Measurements from ENCODE around the gene HOXA1. TPM values are rescaled to one million over a fixed set of nuclear protein-coding genes. Genes with fewer than 3 reads are reported as not detected.

Gene HOXA1
- total RNA-seq, 1 donor from 2014 or later: 5.5 TPM

DNA sequence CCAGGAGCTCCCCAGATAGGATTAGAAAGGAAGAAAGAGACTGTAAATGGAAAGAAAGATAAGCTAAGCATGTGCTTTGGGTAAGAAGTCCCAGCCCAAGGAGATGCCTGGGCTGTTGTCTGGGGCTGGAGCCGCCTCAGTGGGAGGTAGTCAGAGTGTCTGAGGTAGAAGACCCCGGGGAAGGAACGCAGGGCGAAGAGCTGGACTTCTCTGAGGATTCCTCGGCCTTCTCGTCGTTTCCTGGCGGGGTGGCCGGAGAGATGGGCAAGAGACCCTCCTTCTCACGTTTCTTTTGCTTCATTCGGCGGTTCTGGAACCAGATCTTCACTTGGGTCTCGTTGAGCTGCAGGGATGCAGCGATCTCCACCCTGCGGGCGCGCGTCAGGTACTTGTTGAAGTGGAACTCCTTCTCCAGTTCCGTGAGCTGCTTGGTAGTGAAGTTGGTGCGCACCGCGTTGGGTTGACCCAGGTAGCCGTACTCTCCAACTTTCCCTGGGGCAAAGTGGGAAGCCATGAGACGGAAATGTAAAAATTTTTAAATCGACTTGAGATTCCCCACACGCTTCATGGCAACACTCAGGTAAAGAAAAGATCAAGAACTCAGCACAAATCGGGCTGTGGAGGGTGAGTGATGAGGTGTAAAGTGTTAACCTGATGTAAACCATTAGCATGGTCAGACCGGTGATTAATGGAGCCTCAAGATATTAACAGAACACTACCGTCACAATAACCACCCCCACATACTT is 1.3 kb downstream of the HOXA1 start:
- no peak for DNase-seq (ENCODE audit: low read depth)

DNA sequence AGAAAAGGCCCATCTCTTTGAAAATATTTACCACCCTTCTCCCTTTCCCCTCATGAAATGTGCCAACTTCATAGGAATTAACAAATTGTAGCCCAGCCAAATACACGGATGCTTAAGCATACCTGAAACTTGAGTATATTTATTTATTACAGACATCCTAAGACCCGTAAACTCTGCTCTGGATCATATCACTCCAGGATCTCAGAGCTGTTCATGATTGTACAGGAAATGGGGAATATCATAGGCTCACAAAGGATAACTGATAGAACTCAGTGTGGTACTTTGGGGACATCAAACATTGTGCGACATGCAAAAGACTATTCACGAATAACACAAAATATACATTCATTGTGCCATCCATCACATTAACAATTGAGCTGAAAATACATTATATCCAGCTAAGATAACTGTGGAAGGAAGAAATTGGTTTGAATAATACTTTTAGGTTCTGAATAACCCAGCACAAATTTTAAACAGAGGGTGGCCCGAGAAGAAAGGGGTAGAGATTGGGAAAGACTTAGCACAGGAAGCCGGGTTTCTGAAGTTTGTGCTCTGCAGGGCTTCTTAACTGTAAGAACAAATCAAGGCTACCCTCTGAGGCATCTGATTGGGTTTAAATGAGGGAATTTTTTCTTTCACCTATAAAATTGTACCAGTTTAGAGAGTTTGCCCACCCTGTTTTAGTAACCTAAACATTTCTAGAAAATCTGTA is 2.5 kb downstream of the HOXA1 start:
- DNase-seq (ENCODE audit: low read depth): no peak

DNA sequence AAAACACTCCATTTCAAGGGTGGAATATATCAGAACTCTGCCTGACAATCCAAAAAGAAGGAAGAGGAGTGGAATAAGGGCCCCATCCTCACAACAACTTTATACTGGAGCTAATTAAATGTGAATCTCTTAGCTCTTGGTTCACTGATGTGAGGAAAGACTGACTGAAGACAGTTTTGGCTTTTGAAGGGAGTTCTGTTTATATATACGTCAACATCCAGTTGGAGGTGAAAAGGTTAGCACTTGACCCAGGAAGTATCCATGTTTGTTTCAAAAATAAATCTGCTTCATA is 3.0 kb downstream of the HOXA1 start:
- DNase-seq (ENCODE audit: low read depth): no peak

DNA sequence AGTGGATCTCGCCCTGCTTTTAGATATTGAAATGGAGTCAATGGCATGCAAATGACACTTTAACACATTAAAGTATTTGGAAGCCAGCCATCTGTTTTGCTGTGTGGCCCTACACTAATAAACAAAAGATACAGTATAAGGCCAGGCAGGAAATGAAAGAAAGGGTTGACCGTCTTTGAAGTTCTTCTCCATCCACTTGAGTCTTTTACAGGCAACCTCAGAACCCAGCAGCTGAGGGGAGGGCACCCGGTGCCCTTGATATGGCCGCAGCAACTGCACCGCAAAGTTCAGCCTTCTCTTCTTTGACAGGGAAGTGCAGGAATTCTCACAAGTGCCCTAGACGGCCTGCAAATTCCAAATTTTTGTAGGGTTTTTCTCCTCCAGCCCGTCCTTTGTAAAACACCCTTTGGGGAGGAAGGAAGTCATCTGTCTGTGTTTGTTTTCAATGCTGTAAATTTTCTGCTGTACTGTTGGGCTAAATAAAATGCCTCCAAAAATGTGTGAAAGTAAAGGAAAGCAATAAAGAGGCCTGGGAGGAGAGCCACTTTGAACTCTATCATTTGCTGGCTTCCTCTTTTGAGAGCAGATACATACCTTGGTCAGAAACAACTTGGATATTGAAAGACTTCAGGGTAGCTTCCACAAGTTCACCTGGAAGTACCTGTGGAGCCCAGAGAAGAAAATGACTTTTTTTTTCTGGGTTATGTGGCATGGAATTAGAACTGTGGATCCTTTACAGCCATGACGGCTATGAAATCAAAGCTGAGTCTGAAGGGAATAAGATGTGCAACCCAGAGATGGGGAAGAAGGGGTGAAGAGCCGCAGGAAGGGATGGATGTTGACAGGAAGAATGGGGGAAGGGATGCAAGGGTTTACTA is 3.6 kb downstream of the HOXA1 start:
- DNase-seq (ENCODE audit: low read depth): no peak

DNA sequence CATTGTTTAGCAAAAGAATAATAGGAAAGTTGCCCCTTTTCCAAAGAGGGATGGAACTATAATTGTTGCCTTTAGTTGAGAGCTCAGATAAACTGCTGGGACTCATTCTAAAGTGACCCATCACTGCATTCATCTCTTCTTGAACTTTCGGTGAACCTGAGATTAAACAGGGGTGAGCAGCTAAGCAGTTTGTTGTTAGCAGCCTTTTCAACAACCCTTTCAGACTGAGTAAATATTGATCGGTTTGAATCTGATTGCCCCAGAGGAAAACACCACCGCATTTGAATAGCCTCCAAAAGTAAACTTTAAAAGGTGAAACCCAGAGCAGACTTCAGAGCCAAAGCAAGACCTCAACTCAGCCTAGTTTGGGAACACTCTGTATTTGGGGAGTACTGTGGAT is 4.7 kb downstream of the HOXA1 start:
- no peak for DNase-seq (ENCODE audit: low read depth)

DNA sequence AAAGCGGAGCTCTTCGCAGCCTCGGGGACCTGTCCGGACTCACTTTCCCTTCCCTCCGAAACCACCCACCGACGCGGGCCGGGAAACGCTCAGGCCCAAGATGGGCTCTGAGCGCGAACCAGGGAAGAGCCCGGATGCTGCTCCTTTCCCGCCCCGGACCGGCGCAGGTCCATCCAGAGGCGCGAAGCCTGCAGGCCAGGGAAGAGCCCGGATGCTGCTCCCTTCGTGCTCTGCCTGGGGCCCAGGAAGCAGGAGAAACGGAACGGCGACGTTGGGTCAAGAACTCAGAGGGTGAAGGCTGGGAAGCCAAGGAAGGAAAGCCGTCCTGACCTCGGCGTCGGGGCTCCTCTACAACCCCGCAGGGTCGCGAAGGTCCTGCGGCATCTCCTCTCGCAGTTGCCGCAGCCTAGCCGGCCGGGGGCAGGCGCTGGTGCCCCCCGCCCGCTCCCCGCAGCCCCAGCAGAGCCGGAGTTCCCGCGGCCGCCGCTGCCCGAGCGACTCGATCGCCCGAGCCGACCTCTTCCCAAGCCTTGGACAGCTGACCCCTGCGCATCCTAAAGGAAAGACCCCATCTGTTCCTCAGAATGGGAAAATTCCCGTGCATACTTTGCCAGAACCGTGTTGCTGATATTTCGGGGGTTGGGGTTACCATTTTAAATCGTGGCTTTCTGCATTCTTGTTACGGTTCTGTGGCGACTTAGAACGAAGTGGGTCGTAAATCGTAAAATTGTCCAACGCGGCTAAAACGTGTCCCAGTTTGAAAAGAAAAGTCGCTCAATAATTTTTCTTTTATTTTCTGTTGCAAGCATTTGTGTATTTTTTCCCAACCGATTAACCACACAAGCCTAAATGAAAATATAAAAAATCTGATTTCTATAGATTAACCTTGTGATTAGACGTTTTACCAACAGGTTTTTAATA is 7.5 kb downstream of the HOXA1 start:
- DNase-seq (ENCODE audit: low read depth): no peak

DNA sequence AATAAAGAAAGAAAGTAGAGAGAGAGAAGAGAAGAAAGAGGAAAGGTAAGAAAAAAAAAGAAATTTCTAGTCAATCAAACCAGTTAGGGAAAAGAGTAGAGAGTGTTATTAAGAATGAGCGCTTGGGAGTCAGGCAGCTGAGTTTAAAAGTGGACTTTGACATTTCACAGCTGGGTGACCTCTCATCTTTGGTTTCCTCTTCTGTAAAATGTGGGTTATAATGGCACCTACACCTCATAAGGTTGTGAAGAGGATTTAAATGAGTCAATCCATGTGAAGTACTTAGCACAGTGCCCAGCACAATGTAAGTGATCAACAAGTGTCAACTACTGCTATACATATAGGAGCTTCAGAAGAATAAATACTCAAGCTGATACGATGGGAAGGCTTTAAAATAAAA is 12.2 kb downstream of the HOXA1 start:
- DNase-seq (ENCODE audit: low read depth): no peak

DNA sequence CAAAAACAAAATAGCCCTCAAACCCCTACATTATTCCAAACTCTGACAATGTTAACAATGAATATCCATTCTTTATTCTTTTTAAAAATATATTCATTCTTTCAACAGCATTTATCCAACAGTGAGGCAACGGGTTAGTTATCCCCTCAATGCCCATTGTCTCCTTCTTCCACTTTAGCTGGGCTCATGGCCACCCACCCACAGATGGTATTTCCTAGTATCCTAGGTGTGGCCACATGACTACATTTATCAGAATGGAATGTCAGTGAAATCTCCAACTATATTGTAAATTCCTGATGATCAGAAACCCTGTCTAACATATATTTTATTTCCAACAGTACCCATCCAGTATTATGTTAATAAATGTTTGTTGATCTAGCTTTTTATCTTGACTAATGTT is 13.6 kb downstream of the HOXA1 start:
- DNase-seq (ENCODE audit: low read depth): no peak

DNA sequence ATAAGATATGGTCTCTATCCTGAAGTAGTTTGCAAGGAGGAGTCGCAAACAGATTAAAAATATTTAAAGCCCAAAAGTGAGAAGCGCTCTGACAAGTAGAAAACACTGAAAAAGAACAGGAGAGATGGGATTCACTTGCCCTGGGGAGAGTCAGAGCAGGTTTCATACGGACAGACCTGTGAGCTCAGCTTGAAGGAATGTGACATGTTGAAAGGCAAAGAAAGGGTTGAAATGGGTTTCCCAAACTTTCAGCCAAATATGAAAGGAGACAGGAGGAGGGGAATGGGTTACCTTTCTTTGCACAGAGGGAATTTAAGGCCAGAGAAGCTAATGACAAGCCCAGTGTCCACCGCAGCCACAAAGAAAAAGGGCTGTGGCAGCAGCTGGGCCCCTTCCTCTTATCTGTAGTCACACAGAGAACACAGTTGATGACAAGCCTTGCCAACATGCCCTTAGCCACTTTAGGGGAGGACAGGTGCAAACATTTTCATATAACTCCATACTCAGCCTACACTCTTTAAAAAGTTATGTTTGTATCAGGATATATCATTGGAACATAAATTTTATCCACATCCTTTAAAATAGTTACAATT is 14.9 kb downstream of the HOXA1 start:
- DNase-seq (ENCODE audit: low read depth): no peak

DNA sequence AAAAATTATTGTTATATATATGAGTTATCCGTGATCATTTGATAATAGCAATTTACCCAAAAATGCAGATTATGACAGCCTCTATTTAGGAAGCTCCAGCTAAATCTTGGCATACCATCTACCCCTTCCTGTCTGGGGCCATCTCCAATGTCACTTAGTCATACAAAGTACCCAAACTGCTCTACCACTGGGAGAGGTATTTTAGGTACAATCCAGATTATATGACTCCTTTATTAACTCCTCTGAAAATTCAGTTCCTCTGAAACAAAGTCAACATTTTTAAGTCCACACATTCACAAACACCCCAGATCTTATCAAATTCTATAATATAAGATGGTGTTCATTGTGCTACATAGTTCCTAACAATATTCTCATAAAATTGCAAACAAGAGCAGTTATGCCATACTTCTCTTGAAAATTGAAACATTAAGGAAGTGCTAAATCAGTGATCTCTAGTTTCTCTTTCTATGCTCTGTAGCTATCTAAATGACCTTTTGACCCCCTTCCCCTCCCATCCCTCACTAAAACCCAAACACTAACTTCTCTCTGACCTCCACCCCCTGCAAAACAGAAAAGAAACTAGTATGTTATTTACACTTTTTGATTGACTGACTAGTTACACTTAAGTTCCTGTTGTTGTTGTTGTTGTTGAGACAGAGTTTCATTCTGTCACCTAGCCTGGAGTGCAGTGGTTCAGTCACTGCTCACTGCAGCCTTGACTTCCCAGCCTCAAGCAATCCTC is 16.4 kb downstream of the HOXA1 start:
- DNase-seq (ENCODE audit: low read depth): no peak

DNA sequence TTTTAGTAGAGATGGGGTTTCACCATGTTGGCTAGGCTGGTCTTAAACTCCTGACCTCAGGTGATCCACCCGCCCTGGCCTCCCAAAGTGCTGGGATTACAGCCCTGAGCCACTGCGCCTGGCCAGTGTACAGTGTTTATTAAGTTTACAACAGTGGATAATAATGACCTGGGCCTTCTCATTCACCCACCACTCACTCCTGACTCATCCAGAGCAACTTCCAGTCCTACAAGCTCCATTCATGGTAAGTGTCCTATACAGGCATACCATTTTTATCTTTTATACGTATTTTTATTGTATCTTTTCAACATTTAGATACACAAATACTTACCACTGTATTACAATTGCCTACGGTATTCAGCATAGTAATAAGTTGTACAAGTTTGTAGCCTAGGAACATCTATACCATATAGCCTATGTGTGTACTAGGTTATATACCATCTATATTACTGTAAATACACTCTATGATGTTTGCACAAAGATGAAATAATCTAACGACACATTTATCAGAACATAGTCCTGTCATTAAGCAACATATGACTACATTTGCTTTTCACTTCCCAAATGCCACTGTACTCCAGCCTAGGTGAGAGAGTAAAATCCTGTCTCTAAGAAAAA is 17.1 kb downstream of the HOXA1 start:
- DNase-seq (ENCODE audit: low read depth): no peak

DNA sequence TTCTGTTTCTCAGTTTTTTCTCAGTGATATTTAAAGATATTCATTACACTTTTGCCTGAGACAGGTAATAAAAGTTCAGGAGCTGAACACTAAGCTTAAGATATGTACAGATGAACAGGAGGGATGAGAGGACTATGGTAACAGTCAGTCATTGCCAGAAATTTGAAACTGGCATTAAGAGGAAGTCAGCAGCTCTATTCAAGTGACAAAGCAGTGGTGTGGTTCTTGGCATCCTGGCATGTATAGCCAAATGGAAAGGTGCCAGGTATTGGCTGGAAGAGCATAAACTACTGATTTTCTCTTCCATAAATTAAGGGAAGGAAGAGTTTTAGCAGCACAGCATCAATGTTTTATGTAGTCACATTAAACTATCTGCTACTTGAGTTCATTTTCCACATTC is 22.7 kb downstream of the HOXA1 start:
- no peak for DNase-seq (ENCODE audit: low read depth)

DNA sequence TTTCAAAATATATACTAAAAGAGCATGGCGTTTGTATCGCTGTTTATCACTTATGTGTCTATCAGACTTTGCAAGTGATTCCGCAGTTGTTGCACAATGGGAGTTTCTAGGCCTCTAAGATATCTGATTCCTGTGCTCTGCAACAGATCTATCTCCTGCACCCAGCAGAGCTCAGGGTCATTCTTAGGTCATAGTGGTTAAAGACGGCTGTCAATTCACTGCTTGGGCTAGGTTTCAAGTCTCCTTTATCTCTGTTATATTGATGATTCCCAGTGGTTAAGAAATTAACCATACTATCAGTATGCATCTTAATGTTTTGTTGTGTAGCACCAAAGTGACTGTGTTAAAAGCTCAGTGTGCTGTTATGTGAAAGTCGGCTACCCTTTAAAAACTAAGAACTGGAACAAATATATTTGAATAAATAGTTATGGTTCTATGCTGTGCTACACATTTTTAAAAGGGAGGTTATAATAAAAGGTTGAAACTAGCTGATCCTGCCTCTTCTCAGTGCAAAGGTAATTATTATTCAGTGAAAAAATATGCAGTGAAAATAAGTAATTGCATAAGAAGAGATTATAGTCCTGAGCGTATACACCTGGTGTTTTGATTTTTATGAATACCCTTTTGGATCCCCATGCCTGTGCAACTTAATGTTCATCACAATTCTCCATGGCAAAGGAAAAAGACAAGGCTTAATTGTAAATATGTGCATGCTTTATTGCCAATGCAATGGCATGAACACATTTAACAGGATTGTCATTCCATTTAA is 24.0 kb downstream of the HOXA1 start:
- DNase-seq (ENCODE audit: low read depth): peak; percentile 64

DNA sequence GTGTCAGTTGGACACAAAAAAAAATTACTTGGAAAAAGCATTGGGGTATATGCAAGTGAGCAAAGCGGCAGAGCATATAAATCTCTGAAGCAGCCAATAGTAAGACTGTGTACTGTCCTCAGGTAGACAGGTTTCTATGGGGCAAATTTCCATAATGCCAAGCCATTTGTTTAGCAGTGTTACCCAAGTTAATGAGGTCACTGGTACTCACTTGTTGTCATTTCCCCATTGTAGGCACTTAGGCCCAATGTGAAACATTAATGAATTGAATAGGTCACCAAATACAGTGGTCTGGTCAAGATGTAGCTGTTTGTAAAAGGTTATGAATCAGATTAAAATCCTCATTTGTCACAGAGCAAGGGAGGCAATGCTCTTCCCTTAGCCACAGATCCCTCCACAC is 27.5 kb downstream of the HOXA1 start:
- DNase-seq (ENCODE audit: low read depth): no peak

DNA sequence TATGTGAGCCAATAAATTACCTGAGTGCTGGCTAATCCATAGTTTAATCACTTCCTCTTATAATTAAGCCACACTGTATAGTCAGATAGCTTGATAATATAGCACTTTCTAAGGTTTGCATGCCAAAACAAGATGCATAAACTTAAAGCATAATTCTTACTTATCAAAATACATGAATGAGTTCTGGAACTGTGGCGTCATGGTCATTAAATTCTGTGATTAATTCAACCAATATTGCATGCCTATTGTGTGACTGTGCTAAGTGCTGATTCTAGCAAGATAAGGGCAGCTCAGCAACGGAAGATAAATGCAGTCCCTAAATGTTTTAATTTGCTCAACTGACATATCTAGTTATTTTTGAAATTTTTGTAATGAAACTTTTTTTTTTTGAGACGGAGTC is 29.7 kb downstream of the HOXA1 start:
- DNase-seq (ENCODE audit: low read depth): no peak

DNA sequence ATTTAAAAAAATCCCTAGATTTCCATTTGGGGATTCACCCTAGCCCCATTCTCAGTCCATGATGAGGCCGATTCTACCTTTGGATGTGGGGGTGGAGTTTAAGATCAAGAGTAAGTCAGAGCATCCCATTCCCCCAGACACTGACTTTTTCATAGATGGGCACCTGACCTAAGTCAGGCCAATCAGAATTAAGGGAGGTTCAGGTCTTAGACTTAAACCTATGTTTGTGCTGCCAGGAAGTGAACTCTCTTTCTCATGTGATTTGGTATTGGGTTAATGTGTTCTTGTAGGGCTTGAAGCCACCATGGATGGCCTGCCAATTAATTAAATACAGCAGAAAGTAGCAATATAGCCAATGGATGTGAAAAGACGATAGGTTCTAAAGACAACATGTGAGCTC is 30.1 kb downstream of the HOXA1 start:
- DNase-seq (ENCODE audit: low read depth): no peak

DNA sequence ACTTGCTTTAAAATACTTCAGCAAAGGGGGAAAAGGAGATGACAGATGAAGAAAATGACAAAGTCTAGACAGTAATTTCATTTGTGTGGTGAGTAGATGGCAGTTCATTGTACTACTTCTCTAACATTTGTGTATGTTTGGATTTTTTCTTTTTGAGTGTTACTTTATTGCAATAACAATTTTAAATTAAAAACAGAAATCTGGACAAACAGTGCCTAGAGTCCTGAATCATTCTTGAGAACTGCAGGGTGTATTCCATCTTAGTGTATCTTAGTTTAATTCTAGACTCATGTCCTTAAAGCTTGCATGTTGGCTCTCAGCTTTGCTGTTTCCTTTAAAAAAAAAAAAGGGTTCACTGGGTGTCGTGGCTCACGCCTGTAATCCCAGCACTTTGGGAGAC is 31.1 kb downstream of the HOXA1 start:
- no peak for DNase-seq (ENCODE audit: low read depth)

DNA sequence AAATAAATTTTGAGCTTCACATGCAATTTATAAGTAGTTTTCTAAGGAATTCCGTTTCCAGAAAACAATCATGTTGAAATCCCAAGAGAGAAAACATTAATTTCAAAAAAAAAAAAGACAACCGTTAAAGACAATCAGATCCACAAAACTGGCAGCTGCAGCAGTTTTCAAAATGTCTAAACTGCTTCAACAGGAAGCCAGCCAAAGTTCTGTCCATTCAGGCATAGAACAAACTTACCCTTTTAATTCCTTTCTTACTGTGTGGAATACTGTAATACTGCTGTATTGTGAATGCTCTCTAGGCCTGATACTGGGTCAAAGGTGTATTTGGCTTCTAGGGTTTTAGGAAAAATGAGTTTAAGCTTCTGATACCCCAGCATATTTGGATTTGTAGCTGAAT is 31.6 kb downstream of the HOXA1 start:
- DNase-seq (ENCODE audit: low read depth): peak; percentile 65

DNA sequence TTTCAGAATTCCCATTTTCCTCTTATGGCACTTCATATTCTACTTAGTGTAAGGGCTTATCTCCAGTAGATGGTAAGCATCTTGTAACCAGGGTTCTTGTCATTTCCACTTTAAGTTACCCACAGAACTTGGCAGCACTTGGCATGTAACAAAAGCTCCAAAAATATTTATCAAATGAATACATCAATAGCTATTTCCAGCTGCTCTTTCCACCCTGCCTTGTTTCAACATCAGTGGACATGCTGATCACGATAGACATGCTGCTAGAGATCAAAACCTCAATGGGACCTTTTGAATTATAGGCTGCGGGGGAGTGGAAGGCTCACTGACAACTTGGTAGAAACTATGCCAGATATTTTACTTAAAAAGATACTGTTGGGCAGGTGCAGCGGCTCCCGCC is 32.9 kb downstream of the HOXA1 start:
- DNase-seq (ENCODE audit: low read depth): peak; percentile 65
